Endometrial microvascular endothelial cells (primary cell): ENCODE data around the gene B3GNT4. TPM values are rescaled to one million over a fixed set of nuclear protein-coding genes. Genes with fewer than 3 reads are reported as not detected.
"Not testable (repeated sequence)": the region's sequence is repeated elsewhere in the genome, so short reads cannot be mapped to it uniquely, and the experiment has no call there.

Source experiments
- in situ Hi-C: cut with HindIII; loops from 2 replicates; pipeline ENCODE4 v1.10.0; 2017; ENCODE audit warnings: low sequenced_read_pairs, low pct_unique_long_range_greater_than_20kb; ENCODE audit errors: inconsistent ontology term
- total RNA-seq: library from RNA; depleted of rRNA; stranded (reverse); fragments of >200 nt; gene quantifications from one replicate; pipeline ENCODE4 v1.2.3, GENCODE V29; 2015; ENCODE audit errors: inconsistent ontology term

B3GNT4 gene
- total RNA-seq, 1 donor from 2014 or later: not detected

GRCh38 chr12:122185079-122185478 is 18.4 kb upstream of the B3GNT4 start:
- in situ Hi-C loops: no loop called here

GRCh38 chr12:122185494-122186082 is 17.9 kb upstream of the B3GNT4 start:
- in situ Hi-C loops: no loop called here

DNA sequence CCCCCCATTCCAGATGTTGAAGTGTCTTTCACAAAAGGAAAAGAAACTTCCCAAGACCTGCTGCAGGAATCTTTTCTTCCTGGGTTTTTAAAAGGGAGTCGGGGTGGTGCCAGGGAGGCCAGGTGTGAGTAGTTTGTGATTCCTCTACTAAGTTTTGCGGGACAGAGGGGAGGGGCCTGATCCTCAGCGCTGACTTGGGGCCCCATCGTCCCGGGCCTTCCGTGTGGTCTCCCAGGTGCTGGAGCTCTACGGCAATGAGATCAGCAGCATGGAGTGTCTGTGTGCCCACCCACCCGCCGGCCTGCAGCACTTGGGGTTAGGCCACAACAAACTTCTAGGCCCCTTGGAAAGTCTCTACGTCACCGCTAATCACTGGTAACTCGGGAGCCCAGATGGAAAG is 16.0 kb upstream of the B3GNT4 start:
- in situ Hi-C loops: no loop called here

GRCh38 chr12:122189626-122190475 is 13.7 kb upstream of the B3GNT4 start:
- in situ Hi-C loops: no loop called here

GRCh38 chr12:122190842-122191668 is 12.5 kb upstream of the B3GNT4 start:
- in situ Hi-C loops: no loop called here

- in situ Hi-C loops: no loop called here
These were observed 11.1 kb upstream of the B3GNT4 start for GRCh38 chr12:122192441-122192840.

- in situ Hi-C loops: no loop called here
These were observed 8.7 kb upstream of the B3GNT4 start for GRCh38 chr12:122194804-122195203.

DNA sequence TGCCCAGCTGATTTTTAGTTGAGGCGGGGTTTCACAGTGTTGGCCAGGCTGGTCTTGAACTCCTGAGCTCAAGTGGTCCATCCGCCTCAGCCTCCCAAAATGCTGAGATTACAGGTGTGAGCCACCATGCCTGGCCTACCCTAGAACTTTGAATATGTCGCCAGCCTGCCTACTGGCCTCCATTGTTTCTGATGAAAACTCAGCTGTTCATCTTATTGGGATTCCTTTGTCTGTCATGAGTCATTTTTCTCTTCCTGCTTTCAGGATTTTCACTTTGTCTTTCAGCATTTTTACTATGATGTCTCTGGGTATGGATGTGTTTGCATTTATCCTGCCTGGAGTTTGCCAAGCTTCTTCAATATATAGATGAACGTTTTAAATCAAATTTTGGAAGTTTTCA is 8.1 kb upstream of the B3GNT4 start:
- in situ Hi-C loops: no loop called here

DNA sequence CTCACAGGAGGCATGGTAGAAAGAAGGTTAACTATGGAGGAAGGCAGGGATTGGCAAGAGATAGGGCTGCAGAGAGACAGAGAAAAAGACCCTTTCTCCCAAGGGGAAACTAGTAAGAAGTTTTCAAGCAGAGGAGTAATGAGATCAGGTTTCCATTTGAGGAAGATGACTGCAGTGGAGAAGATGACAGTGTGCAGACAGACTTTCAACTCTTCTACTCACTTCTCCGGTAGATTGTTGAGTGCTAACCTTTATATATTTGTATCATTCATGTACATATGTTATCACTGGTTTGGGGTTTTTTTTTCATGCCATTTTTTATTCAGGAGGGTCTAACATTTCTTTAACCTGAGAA is 5.9 kb upstream of the B3GNT4 start:
- in situ Hi-C loops: no loop called here

DNA sequence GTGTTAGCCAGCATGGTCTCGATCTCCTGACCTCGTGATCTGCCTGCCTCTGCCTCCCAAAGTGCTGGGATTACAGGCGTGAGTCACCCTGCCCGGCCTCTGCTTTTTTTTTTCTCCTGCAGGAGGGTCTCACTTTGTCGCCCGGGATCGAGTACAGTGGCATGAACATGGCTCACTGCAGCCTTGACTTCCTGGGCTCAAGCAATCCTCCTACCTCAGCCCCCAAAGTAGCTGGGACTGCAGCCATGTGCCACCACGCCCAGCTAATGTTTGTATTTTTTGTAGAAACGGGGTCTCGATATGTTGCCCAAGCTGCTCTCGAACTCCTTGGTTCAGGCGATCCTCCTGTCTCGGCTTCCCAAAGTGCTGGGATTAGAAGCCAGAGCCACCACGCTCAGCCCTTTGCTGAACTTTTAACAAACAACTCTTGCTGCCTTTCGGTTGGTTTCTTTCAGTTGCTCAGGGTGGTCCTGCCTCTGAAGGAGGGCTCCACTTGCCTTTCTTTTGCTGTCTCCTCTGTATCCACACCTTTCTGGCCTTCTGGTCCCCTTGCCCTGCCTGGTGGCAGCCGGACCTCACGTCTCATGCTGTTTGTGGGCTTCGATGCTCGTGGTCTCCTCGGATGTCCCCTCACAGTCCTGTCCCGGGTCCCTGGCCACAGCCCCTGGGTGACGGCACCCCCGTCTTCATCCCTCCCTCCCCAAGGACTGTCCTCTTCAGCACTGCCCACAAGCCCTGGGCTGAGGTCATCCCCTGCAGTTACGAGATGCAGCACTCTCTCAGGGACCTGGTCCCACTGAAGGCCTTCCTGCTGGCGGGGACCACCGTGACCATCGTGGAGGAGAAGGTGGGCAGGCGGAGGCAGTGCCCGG is 3.8 kb upstream of the B3GNT4 start:
- in situ Hi-C loops: no loop called here

- in situ Hi-C loops: no loop called here
These were observed 2.9 kb upstream of the B3GNT4 start for GRCh38 chr12:122200541-122201175.

DNA sequence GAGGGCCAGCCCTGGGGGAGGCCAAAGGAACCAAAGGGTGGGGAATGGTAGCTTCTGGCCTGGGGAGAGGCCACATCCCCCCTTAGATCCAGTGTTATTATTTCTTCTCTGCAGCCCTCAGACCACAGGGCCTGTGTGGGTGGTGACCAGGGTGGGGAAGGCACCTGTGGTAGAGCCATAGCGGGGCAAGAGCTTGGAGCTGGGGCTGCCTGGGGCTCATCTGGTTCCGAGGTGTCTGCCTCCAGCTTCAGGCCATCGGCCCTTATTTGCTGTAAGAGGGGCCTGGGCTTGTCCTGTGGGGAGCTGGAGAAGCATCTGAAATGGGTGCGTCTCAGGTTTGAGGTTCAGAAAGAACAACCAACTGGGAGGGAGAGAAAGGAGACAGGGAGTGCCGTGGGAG is 2.1 kb upstream of the B3GNT4 start:
- in situ Hi-C loops: no loop called here

DNA sequence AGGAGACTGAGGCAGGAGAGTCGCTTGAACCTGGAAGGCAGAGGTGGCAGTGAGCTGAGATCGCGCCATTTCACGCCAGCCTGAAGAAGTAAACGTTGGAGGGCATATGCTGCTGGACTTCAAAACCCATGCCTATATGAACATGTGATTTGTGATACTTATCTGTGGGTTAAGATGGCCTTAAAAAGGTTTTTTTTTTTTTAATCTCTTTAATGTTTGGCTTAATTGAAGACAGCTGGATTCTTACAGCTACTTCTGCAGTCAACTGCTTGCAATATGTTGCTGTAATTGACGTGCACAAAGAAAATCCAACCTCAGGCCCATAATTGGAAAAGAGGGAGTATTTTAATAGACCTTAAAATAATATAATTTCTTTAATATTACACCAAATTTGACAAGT is 1.5 kb upstream of the B3GNT4 start:
- in situ Hi-C loops: no loop called here

- in situ Hi-C loops: not testable (repeated sequence)
These were observed 698 bp upstream of the B3GNT4 start for GRCh38 chr12:122202811-122203210.

DNA sequence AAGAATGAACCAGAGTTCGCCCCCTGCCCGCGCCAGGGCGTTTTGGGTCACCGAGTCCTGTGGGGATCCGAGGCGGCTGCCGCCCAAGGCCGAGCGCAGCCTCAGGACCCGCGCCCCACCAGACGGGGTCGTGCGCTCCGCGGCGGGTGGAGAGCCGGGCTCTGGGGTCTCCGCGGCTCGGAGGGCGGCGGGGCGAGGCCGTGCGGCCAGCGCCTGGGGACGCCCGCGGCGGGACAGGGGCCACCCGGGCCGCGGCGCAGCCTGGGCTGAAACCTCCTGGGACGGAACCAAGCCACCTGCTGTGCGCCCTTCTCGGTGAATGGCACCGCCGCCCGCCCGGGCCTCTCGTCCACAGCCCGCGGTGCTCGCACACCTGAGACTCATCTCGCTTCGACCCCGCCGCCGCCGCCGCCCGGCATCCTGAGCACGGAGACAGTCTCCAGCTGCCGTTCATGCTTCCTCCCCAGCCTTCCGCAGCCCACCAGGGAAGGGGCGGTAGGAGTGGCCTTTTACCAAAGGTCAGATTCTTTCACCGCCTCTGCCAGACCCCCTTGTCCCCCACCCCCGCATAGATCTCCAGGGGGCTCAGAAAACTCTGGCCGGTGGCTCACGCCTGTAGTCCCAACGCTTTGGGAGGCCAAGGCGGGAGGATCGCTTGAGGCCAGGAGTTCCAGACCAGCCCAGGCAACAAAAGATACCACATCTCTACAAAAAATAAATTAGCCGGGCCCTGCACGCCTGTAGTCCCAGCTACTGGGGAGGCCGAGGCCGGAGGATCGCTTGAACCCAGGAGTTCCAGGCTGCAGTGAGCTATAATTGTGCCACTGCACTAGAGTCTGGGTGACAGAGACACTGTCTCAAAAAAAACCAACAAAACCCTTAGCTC is 901 bp downstream of the B3GNT4 start:
- in situ Hi-C loops: no loop called here

GRCh38 chr12:122205053-122205925 is 1.8 kb downstream of the B3GNT4 start:
- in situ Hi-C loops: no loop called here
